ENCODE data around the gene ADSL. TPM values are rescaled to one million over a fixed set of nuclear protein-coding genes. Genes with fewer than 3 reads are reported as not detected.

ADSL gene
- total and polyA plus RNA-seq, 2 of the 8 experiments (the other 6 are each of a cell fraction or from before 2014, with no cell fraction given) = 197 to 218 TPM

DNA sequence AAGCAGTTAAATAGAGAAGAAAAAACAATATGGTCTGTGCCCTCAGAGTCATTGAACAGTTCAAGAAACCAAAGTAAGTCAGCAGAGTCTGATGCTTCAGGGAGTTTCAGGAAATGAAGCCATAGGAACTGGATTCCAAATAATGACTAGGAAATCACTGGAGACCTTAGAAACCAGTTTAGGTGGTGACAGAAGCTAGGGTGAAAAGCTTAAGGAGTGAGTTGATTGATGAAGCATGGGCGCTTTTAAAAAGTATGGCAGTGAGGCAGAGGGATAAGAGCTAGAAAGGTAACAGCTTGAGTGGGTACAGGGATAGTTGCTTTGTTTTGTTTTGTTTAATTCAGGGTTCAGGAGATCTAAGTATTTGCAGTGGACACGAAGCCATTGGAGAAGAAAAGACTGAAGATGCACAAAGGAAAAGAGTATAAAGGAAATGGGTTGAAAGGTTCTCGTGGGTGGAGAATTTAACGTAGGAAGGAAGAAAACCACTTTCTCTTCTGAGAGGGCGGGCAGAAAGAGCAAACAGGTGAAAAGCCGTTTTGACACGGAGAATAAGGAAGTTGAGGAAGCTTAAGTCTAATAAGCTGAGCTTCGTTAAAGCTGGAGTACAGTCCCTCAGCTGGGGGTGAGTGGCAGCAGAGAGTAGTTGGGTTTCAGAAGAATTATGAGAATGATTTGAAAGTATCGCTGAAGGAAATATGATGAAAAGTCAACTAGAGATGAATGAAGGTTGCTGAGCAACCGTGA, 38.9 kb downstream of the ADSL start:
- Histone ChIP-seq H3K4me3 (ENCODE audit: extremely low read depth in 1 of 4, insufficient read depth in 2 of 4, low read depth in 3 of 4, low read length in 4 of 4) (no peak overlapping the region), H4K8ac (ENCODE audit: extremely low read depth, insufficient read depth, low read length) (no peak overlapping the region), H4K20me1 (replicated peaks in 1 of 2; ENCODE audit: control insufficient read depth in 1 of 2, insufficient read depth in 2 of 2, low read length in 2 of 2) (peaks cover 0 to 2% of the 10 kb centered on the region in 2 experiments), H3K9me3 (ENCODE audit: insufficient read depth in 2 of 2, low read depth in 1 of 2, low read length in 1 of 2) (no peaks in the 10 kb centered on the region), H3K36me3 (ENCODE audit: control insufficient read depth in 2 of 4, insufficient read depth in 4 of 4, low read length in 3 of 4) (no peaks in the 10 kb centered on the region), H2AFZ (ENCODE audit: low read length) (no peak overlapping the region), H3K4me1 (replicated peaks in 1 of 4; ENCODE audit: control insufficient read depth in 3 of 4, insufficient read depth in 4 of 4, low read length in 3 of 4) (no peaks in the 10 kb centered on the region), H3K14ac (ENCODE audit: insufficient read length) (no peak overlapping the region), H2BK120ac (replicated peaks; ENCODE audit: low read depth, low read length) (no peak overlapping the region), H3K4me2 (ENCODE audit: insufficient read depth in 1 of 2, low read depth in 2 of 2, low read length in 2 of 2) (no peak overlapping the region), H4K91ac (replicated peaks; ENCODE audit: insufficient read length, low read length) (no peak overlapping the region), H2BK15ac (ENCODE audit: low read length) (no peak overlapping the region), H3K23me2 (ENCODE audit: low read depth, low read length) (no peaks in the 10 kb centered on the region; the same call in 1 of the 2 replicates), H3K4ac (replicated peaks; ENCODE audit: insufficient read length, low read depth, low read length) (no peak overlapping the region), H2AK5ac (ENCODE audit: low read depth, low read length) (no peak overlapping the region), H2BK12ac (ENCODE audit: low read depth, low read length) (no peak overlapping the region), H3K56ac (replicated peaks; ENCODE audit: insufficient read length, low read depth, low read length) (no peak overlapping the region), H3K79me1 (ENCODE audit: low read depth, low read length) (peaks cover 3% of the 10 kb centered on the region; the same call in 1 of the 2 replicates), H3K18ac (ENCODE audit: extremely low read depth, low read length) (no peak overlapping the region), H4K5ac (ENCODE audit: insufficient read length, low read depth, low read length) (no peak overlapping the region), H2BK20ac (ENCODE audit: low read length) (no peak overlapping the region), H3K27me3 (replicated peaks in 1 of 4; ENCODE audit: control insufficient read depth in 3 of 4, extremely low read depth in 1 of 4, insufficient read depth in 3 of 4, low read length in 3 of 4) (no peaks in the 10 kb centered on the region), H3K23ac (ENCODE audit: insufficient read length) (no peak overlapping the region), H3K27ac (ENCODE audit: low read depth, low read length) (no peak overlapping the region), H3K79me2 (ENCODE audit: control insufficient read depth in 1 of 2, insufficient read depth in 2 of 2, low read length in 2 of 2) (no peaks in the 10 kb centered on the region), H3K9ac (replicated peaks in 1 of 4; ENCODE audit: extremely low read depth in 1 of 4, low read depth in 3 of 4, low read length in 3 of 4) (no peak overlapping the region), H2BK5ac (ENCODE audit: low read depth, low read length) (no peak overlapping the region)
- FAIRE-seq = no peak
- ChIA-PET POLR2A (ENCODE audit: partially characterized antibody) (interaction anchor here (0.6 kb wide), 2 partner anchors 68 to 253 kb away, joined by 3 read pairs; no protein-coding TSS in a partner anchor), CTCF (ENCODE audit: partially characterized antibody) (interaction anchor here (1.4 kb wide), 1 partner anchor 11 kb away, joined by 8 read pairs; no protein-coding TSS in a partner anchor)
- DNase-seq (ENCODE audit: low read depth in 1 of 2, low spot score in 2 of 2) = no peak
- 88 to 100% methylated on average over 1 to 10 of the region's 10 CpGs for WGBS, 2 experiments (ENCODE audit: extremely low coverage in 1 of 2, insufficient coverage in 1 of 2, insufficient read length in 1 of 2, insufficient replicate concordance in 2 of 2, low coverage in 1 of 2, low lambda C conversion rate in 2 of 2, missing lambda C conversion rate in 1 of 2)
- TF ChIP-seq SP1 (IDR thresholded peaks at IDR 0.05; ENCODE audit: low read depth, low read length) = no peak
- no peak for TF ChIP-seq ATF3 (IDR thresholded peaks at IDR 0.05; ENCODE audit: insufficient read depth, low read depth, low read length)
- no peak for TF ChIP-seq FOSL1 (IDR thresholded peaks at IDR 0.05; ENCODE audit: insufficient read depth, low read depth, low read length)
- no peak for TF ChIP-seq EP300 (IDR thresholded peaks at IDR 0.05; ENCODE audit: borderline replicate concordance in 1 of 2, low read depth in 2 of 2, low read length in 2 of 2)
- TF ChIP-seq SIX5 (IDR thresholded peaks at IDR 0.05; ENCODE audit: low read depth, low read length) = no peak
- TF ChIP-seq SP2 (IDR thresholded peaks at IDR 0.05; ENCODE audit: low read length) = no peak
- TF ChIP-seq TAF1 (IDR thresholded peaks at IDR 0.05; ENCODE audit: low read depth, low read length) = no peak
- TF ChIP-seq MAFK (IDR thresholded peaks at IDR 0.05; ENCODE audit: low read depth, low read length) = no peak
- TF ChIP-seq SIRT6 (IDR thresholded peaks at IDR 0.05; ENCODE audit: low read length) = no peak
- no peak for TF ChIP-seq CBX5 (IDR thresholded peaks at IDR 0.05; ENCODE audit: low read depth, low read length)
- TF ChIP-seq RNF2 (IDR thresholded peaks at IDR 0.05; ENCODE audit: borderline replicate concordance, low read depth, low read length, missing control alignments, poor library complexity, severe bottlenecking) = no peak
- TF ChIP-seq SUZ12 (IDR thresholded peaks at IDR 0.05; ENCODE audit: low read length) = no peak

All from H1 (cell line).